Measurements from ENCODE around the gene MED14. TPM values are rescaled to one million over a fixed set of nuclear protein-coding genes. Genes with fewer than 3 reads are reported as not detected.

The MED14 gene
- total and polyA plus RNA-seq, 2 of the 13 experiments (the other 11 are each of a cell fraction or from before 2014, with no cell fraction given) = 10.2 to 16.3 TPM

DNA sequence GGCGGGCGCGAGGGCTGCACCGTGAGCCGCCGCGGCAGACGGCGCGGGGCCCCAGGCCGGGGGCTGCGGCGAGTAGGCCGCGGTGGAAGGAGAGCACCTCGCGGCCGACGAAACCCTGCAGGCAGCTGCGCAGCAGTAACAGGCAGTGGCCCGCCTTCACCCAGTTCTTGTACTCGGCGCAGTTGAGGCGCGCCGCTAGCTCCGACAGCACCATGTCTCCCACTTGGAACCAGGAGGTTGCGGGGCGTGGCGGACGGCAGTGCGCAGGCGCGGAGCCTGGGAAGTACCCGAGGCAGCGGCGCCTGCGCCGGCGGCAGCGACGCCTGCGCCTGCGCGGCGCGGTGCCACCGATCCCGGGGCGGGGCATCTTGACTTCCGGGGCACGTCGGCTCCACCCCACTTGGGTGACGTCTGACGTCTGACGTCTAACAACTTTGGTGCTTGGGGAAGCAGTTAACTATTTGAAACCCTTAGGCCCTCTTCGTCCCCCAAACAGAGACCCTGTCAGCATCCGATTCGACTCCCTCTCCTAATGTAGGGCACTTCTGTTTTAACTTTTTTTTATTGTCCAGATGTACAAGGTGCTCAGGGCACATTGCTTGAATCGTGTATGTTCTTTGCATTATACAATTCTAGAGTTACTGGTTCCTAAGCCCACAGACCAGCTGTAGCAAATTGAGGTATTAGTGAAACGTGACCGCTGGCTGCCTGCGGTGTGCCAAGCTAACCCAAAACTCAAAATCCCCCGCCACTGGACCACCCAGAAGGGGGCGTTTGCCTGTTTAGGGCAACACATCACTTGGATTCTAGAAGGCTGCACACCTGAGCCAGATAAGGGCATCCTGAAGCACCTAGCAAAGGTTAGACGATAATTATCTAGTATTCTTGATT lies 87.8 kb downstream of the MED14 start, which contains the start of gene CXorf38 (continued):
- TF ChIP-seq, protein P1, sequence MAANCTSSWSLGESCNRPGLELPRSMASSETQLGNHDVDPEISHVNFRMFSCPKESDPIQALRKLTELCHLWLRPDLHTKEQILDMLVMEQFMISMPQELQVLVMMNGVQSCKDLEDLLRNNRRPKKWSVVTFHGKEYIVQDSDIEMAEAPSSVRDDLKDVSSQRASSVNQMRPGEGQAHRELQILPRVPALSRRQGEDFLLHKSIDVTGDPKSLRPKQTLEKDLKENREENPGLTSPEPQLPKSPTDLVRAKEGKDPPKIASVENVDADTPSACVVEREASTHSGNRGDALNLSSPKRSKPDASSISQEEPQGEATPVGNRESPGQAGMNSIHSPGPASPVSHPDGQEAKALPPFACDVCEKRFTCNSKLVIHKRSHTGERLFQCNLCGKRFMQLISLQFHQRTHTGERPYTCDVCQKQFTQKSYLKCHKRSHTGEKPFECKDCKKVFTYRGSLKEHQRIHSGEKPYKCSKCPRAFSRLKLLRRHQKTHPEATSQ (CRISPR knock-in tag; IDR thresholded peaks at IDR 0.05; ENCODE audit: borderline replicate concordance) = no peak
- TF ChIP-seq MAFK (conservative IDR thresholded peaks at IDR 0.05 in 1 of 2, IDR thresholded peaks at IDR 0.05 in 1 of 2; ENCODE audit: low read length in 2 of 2) (no peak), ZNF724P (CRISPR knock-in tag; IDR thresholded peaks at IDR 0.05; ENCODE audit: borderline replicate concordance) (no peak), HNRNPLL (IDR thresholded peaks at IDR 0.05; ENCODE audit: low read depth, low read length, poor library complexity, severe bottlenecking) (peak; percentile 37), HCFC1 (IDR thresholded peaks at IDR 0.05; ENCODE audit: low read depth, low read length) (peak; percentile 16; the same call in 1 of the 2 replicates), ZMYM4 (CRISPR knock-in tag; IDR thresholded peaks at IDR 0.05) (peak; percentile 46; the same call in 1 of the 2 replicates), ZNF589 (CRISPR knock-in tag; conservative IDR thresholded peaks at IDR 0.05) (no peak), TBP (CRISPR knock-in tag; IDR thresholded peaks at IDR 0.05) (no peak), DMAP1 (CRISPR knock-in tag; IDR thresholded peaks at IDR 0.05) (no peak), ZNF205 (CRISPR knock-in tag; IDR thresholded peaks at IDR 0.05) (no peak), HOXA3 (CRISPR knock-in tag; IDR thresholded peaks at IDR 0.05) (no peak)
- TF ChIP-seq, protein P2, sequence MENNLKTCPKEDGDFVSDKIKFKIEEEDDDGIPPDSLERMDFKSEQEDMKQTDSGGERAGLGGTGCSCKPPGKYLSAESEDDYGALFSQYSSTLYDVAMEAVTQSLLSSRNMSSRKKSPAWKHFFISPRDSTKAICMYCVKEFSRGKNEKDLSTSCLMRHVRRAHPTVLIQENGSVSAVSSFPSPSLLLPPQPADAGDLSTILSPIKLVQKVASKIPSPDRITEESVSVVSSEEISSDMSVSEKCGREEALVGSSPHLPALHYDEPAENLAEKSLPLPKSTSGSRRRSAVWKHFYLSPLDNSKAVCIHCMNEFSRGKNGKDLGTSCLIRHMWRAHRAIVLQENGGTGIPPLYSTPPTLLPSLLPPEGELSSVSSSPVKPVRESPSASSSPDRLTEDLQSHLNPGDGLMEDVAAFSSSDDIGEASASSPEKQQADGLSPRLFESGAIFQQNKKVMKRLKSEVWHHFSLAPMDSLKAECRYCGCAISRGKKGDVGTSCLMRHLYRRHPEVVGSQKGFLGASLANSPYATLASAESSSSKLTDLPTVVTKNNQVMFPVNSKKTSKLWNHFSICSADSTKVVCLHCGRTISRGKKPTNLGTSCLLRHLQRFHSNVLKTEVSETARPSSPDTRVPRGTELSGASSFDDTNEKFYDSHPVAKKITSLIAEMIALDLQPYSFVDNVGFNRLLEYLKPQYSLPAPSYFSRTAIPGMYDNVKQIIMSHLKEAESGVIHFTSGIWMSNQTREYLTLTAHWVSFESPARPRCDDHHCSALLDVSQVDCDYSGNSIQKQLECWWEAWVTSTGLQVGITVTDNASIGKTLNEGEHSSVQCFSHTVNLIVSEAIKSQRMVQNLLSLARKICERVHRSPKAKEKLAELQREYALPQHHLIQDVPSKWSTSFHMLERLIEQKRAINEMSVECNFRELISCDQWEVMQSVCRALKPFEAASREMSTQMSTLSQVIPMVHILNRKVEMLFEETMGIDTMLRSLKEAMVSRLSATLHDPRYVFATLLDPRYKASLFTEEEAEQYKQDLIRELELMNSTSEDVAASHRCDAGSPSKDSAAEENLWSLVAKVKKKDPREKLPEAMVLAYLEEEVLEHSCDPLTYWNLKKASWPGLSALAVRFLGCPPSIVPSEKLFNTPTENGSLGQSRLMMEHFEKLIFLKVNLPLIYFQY (CRISPR knock-in tag; IDR thresholded peaks at IDR 0.05; ENCODE audit: borderline replicate concordance) = no peak
- TF ChIP-seq, protein P3, sequence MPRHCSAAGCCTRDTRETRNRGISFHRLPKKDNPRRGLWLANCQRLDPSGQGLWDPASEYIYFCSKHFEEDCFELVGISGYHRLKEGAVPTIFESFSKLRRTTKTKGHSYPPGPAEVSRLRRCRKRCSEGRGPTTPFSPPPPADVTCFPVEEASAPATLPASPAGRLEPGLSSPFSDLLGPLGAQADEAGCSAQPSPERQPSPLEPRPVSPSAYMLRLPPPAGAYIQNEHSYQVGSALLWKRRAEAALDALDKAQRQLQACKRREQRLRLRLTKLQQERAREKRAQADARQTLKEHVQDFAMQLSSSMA (CRISPR knock-in tag; IDR thresholded peaks at IDR 0.05) = no peak
- TF ChIP-seq, protein P4, sequence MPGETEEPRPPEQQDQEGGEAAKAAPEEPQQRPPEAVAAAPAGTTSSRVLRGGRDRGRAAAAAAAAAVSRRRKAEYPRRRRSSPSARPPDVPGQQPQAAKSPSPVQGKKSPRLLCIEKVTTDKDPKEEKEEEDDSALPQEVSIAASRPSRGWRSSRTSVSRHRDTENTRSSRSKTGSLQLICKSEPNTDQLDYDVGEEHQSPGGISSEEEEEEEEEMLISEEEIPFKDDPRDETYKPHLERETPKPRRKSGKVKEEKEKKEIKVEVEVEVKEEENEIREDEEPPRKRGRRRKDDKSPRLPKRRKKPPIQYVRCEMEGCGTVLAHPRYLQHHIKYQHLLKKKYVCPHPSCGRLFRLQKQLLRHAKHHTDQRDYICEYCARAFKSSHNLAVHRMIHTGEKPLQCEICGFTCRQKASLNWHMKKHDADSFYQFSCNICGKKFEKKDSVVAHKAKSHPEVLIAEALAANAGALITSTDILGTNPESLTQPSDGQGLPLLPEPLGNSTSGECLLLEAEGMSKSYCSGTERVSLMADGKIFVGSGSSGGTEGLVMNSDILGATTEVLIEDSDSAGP (CRISPR knock-in tag; IDR thresholded peaks at IDR 0.05; ENCODE audit: borderline replicate concordance) = peak; percentile 65; the same call in 1 of the 2 replicates
- TF ChIP-seq, protein P5, sequence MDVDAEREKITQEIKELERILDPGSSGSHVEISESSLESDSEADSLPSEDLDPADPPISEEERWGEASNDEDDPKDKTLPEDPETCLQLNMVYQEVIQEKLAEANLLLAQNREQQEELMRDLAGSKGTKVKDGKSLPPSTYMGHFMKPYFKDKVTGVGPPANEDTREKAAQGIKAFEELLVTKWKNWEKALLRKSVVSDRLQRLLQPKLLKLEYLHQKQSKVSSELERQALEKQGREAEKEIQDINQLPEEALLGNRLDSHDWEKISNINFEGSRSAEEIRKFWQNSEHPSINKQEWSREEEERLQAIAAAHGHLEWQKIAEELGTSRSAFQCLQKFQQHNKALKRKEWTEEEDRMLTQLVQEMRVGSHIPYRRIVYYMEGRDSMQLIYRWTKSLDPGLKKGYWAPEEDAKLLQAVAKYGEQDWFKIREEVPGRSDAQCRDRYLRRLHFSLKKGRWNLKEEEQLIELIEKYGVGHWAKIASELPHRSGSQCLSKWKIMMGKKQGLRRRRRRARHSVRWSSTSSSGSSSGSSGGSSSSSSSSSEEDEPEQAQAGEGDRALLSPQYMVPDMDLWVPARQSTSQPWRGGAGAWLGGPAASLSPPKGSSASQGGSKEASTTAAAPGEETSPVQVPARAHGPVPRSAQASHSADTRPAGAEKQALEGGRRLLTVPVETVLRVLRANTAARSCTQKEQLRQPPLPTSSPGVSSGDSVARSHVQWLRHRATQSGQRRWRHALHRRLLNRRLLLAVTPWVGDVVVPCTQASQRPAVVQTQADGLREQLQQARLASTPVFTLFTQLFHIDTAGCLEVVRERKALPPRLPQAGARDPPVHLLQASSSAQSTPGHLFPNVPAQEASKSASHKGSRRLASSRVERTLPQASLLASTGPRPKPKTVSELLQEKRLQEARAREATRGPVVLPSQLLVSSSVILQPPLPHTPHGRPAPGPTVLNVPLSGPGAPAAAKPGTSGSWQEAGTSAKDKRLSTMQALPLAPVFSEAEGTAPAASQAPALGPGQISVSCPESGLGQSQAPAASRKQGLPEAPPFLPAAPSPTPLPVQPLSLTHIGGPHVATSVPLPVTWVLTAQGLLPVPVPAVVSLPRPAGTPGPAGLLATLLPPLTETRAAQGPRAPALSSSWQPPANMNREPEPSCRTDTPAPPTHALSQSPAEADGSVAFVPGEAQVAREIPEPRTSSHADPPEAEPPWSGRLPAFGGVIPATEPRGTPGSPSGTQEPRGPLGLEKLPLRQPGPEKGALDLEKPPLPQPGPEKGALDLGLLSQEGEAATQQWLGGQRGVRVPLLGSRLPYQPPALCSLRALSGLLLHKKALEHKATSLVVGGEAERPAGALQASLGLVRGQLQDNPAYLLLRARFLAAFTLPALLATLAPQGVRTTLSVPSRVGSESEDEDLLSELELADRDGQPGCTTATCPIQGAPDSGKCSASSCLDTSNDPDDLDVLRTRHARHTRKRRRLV (CRISPR knock-in tag; IDR thresholded peaks at IDR 0.05) = no peak

All from HepG2 (cell line).